ENCODE data around the gene PVRIG.
"Not testable (repeated sequence)": the region's sequence is repeated elsewhere in the genome, so short reads cannot be mapped to it uniquely, and the experiment has no call there.

PVRIG gene

GRCh38 chr7:100266576-100267354 is 47.0 kb downstream of the PVRIG start:
- no peak for TF ChIP-seq ARNT (IDR thresholded peaks at IDR 0.05)
- TF ChIP-seq FOXK2 (IDR thresholded peaks at IDR 0.05) = no peak
- TF ChIP-seq CTBP1 (IDR thresholded peaks at IDR 0.05; ENCODE audit: borderline replicate concordance) = no peak
- TF ChIP-seq HDGF (IDR thresholded peaks at IDR 0.05; ENCODE audit: borderline replicate concordance) = no peak
- no peak for TF ChIP-seq PKNOX1 (IDR thresholded peaks at IDR 0.05)
- no peak for TF ChIP-seq BHLHE40 (IDR thresholded peaks at IDR 0.05; ENCODE audit: borderline replicate concordance)
- no peak for TF ChIP-seq SP1 (IDR thresholded peaks at IDR 0.05)
- no peak for TF ChIP-seq FOXM1 (IDR thresholded peaks at IDR 0.05; ENCODE audit: borderline replicate concordance)
- TF ChIP-seq SUZ12 (IDR thresholded peaks at IDR 0.05) = no peak
- no peak for TF ChIP-seq NFRKB (IDR thresholded peaks at IDR 0.05)
- no peak for TF ChIP-seq LEF1 (IDR thresholded peaks at IDR 0.05; ENCODE audit: borderline replicate concordance)
- no peak for TF ChIP-seq FOXA1 (IDR thresholded peaks at IDR 0.05)
- TF ChIP-seq ELF4 (IDR thresholded peaks at IDR 0.05) = no peak
- TF ChIP-seq L3MBTL2 (conservative IDR thresholded peaks at IDR 0.05) = no peak
- TF ChIP-seq TARDBP (IDR thresholded peaks at IDR 0.05) = no peak
- TF ChIP-seq ZNF384 (IDR thresholded peaks at IDR 0.05) = no peak
- ChIA-PET CTCF (interaction anchor here (0.6 kb wide), 1 partner anchor 153 kb away, joined by 3 read pairs; no protein-coding TSS in a partner anchor), POLR2A (no interaction called here)
- DNase-seq (ENCODE audit: extremely low spot score) = no peak

GRCh38 chr7:100267648-100268047 is 47.9 kb downstream of the PVRIG start:
- ChIA-PET CTCF (no interaction called here), POLR2A (no interaction called here)
- no peak for DNase-seq (ENCODE audit: extremely low spot score)
- no peak for TF ChIP-seq L3MBTL2 (conservative IDR thresholded peaks at IDR 0.05)
- TF ChIP-seq SP1 (IDR thresholded peaks at IDR 0.05) = no peak
- TF ChIP-seq LEF1 (IDR thresholded peaks at IDR 0.05; ENCODE audit: borderline replicate concordance) = no peak
- no peak for TF ChIP-seq NFRKB (IDR thresholded peaks at IDR 0.05)
- TF ChIP-seq FOXA1 (IDR thresholded peaks at IDR 0.05) = no peak
- TF ChIP-seq PKNOX1 (IDR thresholded peaks at IDR 0.05) = no peak
- no peak for TF ChIP-seq TARDBP (IDR thresholded peaks at IDR 0.05)
- TF ChIP-seq FOXM1 (IDR thresholded peaks at IDR 0.05; ENCODE audit: borderline replicate concordance) = no peak
- no peak for TF ChIP-seq CTBP1 (IDR thresholded peaks at IDR 0.05; ENCODE audit: borderline replicate concordance)
- TF ChIP-seq ARNT (IDR thresholded peaks at IDR 0.05) = no peak
- TF ChIP-seq BHLHE40 (IDR thresholded peaks at IDR 0.05; ENCODE audit: borderline replicate concordance) = no peak
- no peak for TF ChIP-seq HDGF (IDR thresholded peaks at IDR 0.05; ENCODE audit: borderline replicate concordance)
- no peak for TF ChIP-seq ZNF384 (IDR thresholded peaks at IDR 0.05)
- no peak for TF ChIP-seq FOXK2 (IDR thresholded peaks at IDR 0.05)

GRCh38 chr7:100268882-100269281 is 49.1 kb downstream of the PVRIG start:
- POLR2A ChIA-PET; DNase-seq (ENCODE audit: extremely low spot score); CTCF ChIA-PET: not testable (repeated sequence)

GRCh38 chr7:100269306-100270045 is 49.7 kb downstream of the PVRIG start:
- DNase-seq (ENCODE audit: extremely low spot score); CTCF ChIA-PET; POLR2A ChIA-PET: not testable (repeated sequence)

- CTCF ChIA-PET; POLR2A ChIA-PET; DNase-seq (ENCODE audit: extremely low spot score): not testable (repeated sequence)
These were observed 50.5 kb downstream of the PVRIG start for GRCh38 chr7:100270046-100270918.
